T-helper 1 cell (primary cell): ENCODE data around the gene MGAT4A.

Source experiments
- DNase-seq, 5 donors: peaks; one replicate each; pipeline ENCODE4 v3.0.0-alpha.2; 2012 to 2020

Gene MGAT4A

DNA sequence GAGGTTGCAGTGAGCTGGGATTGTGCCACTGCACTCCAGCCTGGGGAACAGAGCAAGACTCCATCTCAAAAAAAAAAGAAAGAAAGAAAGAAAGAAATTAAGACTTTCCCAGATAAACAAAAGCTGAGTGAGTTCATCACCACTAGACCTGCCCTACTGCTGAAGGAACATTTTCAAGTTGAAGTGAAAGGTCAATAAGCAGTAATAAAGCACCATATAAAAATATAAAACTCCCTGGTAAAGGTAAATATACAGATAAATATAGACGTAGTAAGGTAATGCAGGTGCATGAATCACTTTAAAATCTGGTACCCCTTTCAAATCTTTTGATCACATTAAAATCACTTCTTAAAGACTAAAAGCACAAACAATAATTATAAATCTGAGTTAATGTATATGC, 79.9 kb downstream of the MGAT4A start:
- DNase-seq: no peak

DNA sequence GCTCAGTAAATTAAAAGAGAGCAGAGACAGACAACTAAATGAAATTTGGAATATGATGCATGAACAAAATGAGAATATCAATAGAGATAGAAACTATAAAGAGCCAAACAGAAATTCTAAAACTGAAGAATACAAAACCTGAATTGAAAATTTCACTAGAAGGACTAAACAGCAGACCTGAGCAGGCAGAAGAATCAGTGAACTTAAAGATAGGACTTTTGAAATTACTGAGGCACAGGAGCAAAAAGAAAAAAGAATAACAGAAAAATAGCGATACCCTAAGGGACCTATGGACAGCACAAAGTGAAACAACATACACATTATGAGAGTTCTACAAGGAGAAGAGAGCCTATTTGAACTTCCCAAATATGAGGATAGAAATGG, 80.9 kb downstream of the MGAT4A start:
- DNase-seq: no peak

DNA sequence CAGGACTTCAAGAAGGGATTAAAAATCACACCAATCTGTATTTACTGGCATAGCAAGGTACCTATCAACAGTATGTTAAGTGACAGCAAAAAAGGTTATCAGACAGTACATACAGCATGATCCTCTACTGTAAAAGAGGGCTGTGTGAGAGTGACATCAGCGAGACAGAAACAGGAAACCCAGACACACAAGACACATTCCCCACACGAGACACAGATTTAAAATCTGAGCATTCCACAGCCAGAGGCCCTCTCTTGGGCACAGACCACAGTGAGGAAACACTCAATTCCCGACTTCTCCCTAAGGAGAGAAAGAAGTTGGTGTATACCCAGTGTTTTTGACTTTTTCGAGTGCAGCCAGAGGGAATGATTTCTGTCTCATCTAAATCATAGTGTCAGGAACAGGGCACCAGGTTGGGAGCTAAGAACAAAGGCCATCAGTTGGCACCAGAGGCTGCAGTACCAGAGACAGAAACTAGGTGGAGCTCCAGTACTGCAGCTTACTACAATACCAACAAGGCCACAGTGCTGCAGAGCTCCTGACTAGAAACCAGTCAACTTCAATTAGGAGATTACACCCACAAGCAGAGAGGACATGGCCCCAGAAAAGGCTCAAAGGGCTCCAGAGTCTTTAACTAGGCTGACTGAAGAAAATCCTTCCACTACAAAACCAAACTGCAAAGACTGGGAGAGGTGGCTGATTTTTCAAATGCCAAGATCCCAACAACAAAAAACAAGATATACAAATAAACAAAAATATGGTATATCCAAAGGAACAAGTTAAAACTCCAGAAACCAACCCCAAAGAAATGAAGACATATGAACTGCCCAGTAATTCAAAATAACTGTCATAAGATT, 81.6 kb downstream of the MGAT4A start:
- DNase-seq: peak; percentile 48 to 85 (median 72)

DNA sequence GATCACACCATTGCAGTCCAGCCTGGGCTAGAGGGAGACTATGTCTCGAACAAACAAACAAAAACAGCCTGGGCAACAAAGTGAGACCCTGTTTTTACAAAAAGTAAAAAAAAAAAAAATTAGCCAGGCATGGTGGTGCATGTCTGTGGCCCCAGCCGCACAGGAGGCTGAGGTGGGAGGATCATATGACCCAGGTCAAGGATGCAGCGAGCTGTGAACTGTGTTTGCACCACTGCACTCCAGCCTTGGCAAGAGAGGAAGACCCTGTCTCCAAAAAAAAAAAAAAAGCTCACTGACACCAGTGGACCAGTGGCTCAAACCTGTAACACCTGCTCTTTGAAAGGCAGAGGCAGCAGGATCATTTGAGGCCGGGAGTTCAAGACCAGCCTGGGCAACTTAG, 82.5 kb downstream of the MGAT4A start:
- no peak for DNase-seq

DNA sequence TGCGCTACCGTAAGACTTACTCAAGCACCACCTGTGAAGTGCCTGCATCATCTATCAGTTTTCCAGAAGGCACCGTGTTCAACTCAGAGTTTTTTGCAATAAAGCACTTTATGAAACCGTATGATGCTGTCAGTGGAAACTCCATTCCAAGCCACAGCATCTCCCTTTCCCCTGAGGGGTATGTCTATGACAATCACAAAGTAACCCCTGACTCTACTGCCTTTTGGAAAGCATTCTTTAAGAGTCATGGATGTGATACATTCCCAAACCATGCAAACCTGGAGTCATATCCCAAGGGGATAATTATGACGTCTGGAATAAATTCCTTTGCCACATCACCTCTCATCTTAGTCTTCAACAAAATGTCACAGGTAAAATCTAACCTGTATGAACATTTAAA, 83.3 kb downstream of the MGAT4A start:
- DNase-seq: no peak

DNA sequence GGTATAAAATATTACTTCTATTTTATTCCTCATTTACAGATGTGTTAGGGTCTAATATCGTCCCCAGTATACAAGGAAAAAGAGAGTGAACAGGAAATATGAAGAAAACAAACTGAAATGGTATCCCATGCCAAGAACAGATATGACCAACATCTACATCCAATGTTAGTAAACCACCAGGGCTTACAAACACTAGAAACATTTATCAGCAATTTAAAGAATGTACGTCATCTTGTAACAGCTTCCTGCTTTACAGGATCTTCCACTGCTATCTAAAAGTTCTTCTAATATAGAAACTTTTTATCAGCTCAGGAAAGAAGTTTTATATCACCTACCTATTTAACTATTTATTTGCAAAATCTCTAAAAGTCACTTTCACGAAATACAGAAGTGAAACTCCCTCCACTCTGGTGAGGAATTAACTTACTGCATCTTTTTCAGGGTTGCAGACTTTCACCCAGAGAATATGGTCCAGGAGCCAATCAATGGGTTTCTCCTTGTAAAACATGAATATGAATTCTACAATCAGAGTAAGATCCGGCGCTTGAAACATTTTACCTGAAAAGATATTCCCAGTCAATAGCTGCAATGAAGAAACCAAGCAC, 87.3 kb downstream of the MGAT4A start:
- no peak for DNase-seq

DNA sequence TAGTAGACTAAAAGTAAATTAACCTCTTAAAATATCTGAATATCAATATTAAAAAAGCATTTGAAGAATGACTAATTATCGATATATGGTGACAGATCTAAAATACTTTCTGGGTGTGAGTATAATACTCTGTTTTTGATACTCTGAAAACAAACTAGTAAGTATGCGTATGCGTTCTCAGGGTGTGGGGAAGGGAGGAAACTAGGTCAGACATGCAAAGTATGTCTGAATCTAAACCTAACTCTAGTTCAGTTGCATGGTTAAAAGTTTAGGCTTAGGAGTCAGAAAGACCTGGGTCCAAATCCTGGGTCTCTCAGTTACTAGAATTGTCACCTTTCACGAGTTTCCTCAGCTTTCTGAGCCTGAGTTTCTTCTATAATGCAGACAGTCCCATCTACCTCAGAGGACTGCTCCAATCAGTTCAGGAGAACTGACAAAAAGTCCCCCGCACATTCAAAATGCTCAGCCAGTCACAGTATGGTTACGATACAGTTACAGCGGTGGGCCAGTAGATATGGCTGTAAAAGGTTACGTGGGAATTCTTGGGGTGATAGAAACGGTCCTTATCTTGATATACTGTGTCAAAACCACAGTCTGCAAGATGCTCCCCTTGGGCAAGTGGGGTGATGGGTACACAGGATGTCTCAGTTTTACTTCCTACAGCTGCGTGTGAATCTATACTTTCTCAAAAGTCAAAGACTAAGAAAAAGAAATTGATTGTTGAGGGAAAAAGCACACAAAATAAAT, 93.4 kb downstream of the MGAT4A start:
- DNase-seq: peak in 4 of 5 donors; percentile 28 to 65 (median 38)

DNA sequence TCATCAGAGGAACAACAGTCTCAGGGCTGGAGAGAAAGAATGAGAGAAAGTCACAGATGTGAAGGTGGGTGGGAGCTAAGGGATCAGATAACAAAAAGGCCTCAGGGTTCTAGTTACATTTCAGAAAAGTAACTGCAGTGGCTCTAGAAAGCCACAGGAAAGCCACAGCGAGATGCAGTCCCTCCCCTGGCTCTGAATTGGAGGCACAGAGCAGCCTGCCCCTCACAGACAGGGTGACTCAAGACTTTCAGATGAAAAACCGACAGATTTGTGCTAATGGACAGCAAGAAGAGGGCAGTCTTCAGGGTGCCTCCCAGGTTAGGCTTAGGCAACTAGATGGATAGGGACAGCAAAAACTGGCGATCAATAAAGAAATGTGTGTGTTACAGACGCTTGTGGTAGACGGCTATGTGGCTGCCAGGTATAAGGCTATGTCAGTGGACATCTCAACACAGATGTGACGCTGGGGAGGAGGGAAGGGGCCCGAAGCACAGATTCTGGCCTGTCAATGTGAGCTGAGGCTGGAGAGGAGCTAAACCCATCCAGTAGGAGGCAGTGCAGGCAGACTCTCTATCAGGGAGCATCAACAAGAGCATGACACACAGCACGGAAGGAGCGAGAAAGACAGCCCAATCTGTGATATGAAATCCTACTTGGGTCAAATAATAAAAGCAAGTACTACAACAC, 96.4 kb downstream of the MGAT4A start:
- DNase-seq: peak in 3 of 5 donors; percentile 22 to 35 (median 34)

DNA sequence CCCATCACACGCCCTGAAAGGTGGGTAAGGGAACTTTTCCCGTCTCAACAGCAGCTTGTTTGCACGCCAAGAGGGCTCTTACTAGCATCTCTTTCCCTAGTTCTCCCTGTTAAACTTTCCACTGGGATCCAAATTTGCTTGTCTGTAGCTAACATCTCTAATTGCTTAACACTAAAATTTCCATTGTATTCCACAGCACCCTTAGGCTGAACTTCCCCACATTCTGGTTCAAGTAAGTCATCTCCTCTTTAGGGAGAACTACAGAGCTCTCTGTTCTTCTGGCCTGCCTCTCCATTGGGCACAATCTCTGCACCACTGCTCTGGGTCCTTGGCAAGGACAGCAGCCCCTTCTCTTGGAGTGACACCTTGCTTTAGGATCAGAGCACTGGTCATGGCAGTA, 98.6 kb downstream of the MGAT4A start:
- DNase-seq: no peak

DNA sequence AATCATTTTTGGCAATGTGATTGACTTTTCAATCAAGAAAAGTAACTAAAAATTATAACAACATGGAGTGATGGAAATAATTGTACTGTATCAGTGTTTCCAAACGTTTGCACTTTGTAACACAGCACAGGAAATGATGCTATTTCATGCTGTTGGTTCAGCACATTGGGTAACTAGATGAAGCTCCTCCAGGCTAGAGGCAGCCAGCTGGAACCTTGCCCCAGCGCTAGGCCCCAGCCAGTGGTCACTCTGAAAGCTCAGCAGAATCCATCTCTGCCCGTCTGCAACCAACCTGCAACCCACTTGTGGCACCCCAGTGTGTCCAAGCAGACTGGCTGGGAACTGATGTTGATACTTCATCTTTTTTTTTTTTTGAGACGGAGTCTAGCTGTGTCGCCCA, 107.3 kb downstream of the MGAT4A start:
- no peak for DNase-seq

DNA sequence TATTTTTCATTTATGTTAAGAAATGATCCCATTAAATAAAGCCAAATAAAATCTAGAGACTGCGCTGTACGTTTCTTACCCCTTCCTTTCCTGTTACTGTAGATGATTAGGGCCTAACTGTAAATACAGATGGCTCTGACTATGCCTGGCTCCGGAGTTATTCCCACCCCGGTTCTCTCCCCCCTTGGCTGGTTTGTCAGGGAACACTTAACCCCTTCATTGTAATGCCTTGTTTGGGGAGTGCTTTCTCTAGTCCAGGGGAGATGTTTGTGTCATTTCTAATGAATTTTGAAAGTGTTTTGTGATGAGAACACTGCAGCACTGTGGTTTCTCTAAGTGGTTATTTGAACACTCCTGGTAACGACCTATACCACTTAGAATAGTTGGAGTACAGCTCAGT, 113.8 kb downstream of the MGAT4A start:
- no peak for DNase-seq

DNA sequence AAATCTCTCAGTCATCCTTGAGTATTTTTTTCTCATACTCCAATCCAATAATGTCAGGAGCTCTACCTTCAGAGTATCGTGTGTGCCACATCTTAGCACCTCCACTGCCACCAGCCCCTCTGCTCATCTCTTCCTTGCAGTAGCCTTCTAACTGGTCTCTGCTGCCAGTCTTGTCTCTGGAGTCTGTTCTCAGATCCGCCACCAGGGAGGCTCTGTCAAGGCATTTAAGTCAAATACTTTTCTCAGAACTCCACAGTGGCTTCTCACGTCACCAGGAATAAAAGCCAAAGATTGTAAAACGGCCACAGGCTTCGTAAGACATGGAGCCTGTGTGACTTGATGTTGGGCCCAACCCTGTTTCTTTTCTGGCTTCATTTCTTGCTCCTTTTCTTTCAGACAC, 115.5 kb downstream of the MGAT4A start:
- DNase-seq: no peak

DNA sequence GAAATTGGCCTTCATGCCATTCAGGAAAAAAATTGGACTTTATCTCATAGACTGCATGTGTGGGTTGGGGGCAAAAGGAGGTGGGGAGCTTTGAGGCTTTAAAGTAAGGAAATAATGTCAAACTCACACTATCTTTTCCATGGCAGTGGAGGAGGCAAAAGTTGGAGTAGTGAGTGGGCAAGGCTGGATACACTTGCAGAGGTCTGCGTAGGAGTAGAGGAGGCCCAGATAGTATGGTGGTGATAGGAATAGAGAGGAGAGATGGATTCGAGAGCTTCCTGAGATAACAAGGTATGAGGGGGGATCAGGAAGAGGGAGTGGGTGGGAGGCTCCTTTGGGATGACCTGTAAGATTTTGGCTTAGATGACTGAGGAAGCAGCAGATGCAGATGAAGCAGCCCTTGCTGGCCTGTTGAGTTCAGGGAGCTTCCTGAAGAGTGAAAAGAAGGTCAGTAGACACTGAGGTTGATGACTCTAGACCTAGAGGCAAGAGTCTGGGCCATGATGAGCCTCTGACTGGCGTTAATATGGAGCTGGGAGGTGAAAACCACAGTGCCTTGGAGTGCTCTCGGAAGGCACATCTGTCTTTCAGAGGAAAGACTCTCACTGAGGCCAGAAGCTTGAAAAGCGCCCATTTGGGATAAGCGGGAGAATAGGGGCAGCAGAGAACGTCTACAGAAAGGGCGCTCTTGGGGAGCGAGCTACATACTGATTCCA, 116.8 kb downstream of the MGAT4A start:
- no peak for DNase-seq

DNA sequence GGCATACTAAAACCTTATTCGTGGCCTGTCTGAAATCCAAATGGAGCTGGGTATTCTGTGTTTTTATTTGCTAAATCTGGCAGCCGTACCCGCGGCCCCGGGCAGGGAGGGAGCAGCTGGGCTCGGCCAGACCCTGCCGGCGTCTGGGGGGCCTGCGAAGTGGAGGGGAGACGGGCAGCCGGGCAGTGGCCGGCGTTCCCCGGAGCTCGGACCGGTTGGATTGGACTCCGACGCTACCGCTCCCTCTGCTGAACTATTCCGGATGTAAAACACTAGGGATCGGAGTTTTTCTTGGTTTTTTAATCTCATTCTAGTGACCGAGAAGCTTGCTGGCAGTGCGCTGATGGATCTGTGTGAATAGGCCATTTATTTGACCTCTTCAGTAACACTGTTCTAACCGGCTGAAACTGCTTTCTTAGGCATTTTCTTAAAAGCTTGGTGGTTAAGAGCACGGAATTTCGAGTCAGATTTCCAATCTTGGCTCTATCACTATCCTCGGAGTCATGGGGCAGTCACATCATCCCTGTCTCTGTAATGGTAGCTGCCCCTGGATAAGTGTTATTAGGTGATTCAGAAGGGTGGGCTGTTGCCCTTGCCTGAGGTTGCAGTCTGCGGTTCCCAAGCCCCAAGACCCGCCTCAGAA, 121.8 kb downstream of the MGAT4A start:
- no peak for DNase-seq

DNA sequence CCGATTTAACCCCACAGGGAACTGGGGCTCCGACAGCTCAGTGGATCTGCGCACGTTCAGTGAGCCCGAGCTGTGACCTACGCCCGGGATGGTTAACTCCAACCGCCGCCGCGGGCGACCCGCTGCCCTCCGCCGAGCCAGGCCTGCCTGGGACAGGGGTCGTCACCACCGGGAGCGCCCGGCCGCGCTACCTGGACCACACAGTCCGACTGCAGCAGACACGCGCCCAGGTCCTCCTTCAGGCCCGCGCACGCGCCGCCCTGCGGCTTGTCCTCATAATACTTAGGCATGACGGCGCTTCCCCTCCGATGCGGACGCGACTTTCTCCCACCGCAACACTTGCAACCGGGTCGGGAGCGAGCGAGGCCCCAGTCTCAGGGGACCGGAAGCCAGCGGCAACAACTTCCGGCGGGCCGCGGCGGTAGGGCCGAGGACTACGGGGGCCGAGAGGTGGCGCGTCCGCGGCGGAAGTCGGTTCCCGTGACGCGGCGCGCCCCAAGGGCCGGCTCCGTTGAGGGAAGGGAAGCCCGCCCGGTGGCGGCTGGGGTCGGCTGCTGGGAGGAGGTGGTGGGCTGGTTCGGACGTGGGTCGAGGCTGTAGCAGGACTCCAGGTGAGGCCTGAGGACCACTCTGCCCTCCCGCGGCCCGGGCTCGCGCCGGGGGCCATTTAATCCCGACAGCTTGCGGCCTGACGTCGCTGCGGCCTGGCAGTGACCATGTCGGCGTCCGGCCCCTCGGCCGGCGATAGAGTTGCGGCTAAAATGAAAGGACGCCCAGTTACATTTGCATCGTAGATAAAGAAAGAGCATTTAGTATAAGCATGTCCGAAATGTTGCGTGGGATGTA, 122.6 kb downstream of the MGAT4A start, which contains the start of the genes COA5 and UNC50:
COA5 (minus strand) TSS at position 397 of the 846 bp plus-strand sequence; CDS start at position 290, 107 bp downstream.
UNC50 (plus strand) TSS at position 474 of the 846 bp plus-strand sequence. CDS start 1,171 bp downstream, outside the sequence.
- DNase-seq: peak; percentile 84 to 94 (median 87)

DNA sequence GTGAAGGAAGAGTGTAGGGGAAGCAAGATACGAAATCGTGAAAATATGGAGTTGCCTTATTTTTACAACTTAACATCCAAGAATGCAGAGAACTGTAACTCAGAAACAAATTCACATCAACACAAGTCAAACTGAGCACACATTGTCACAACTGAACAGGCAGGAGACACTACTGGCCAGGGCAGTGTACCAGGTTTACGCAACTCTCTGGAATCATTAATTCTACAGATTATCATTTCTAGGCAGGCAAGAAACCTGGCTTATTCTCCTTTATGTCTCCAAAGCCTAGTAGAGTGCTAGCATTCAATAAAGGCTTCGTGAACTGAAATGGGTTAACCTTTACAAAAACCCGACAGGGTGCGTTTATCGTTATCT, 123.2 kb downstream of the MGAT4A start:
- no peak for DNase-seq

DNA sequence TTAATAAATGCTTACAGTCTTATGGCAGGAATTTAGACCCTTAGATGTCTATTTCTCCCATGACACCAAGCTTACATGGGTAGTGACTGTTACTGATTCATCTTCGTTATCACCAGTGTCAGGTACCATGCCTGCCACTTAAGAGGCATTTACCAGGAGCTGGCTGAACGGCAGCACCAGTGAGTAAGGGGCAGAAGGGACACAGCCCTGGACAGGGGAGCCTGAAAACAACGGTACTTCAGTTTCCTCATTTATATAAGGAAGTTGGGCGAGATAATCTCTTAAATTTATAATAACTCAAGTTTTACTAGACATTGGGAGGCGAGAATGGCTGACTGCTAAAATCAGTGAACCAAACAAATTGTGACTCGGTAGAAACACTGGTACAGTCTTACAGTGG, 123.8 kb downstream of the MGAT4A start:
- no peak for DNase-seq

DNA sequence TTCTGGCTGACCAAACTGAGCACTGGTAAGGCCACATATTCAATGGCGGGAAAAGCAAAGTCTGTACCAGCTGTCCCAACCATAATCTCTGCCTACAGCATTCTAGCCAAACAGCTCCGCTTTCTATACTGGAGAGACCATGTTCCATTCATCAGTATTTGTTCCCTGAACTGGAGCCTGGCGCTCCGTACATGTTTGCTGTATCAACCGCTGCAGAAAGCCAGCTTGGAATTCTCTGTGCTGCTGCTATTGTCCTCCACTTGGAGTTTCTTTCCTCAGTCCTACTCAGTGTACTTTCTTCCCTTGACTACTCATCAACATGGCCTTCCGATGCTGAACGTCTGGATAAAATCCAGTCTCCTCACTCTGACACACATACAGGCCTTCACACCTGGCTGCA, 124.5 kb downstream of the MGAT4A start:
- DNase-seq: no peak

DNA sequence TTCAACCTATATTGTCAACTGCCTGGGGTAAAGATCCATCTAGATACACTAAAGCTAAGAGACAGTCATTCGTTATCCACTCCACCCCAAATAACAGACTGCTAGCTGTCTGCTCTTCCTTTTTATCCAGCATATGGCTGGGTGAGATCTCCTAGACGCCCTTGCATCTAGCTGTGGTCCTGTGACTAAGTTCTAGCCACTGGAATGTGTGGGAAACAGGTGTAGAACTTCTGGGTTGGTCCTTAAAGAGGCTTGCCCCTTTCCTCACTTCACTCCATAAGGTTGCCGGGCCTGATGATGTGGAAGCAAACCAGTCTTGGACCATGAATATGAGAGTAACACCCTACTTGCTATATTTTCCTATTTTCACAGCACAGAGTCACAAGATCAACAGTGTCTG, 125.9 kb downstream of the MGAT4A start:
- no peak for DNase-seq

DNA sequence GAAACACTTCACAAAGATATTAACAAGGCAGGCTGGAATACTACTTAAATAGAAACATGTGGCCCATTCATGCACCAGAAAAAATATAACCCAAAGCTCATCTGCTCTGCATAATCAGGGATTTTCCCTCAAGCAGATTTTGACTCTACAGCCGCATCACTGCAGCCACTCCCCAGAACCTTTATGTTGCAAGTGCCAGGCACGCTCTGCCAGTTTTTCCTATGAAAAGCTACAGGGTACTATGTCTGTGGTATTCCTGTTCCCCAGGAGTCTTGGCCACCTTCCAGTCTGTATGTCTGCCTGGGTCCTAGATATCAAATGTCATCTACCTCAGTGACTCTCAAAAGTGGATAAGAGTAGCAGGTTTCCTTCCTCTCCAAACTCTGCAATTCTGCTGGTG, 126.4 kb downstream of the MGAT4A start:
- DNase-seq: no peak
